ENCODE data around the gene LRMDA. TPM values are rescaled to one million over a fixed set of nuclear protein-coding genes. Genes with fewer than 3 reads are reported as not detected.

The LRMDA gene
- total RNA-seq, 6 donors from 2014 or later, result 12.8 to 185 (median 18.1) TPM

GRCh38 chr10:75568450-75569130, 137.2 kb downstream of the LRMDA start:
- TF ChIP-seq POLR2A (IDR thresholded peaks at IDR 0.05) (no peak), POLR2AphosphoS5 (IDR thresholded peaks at IDR 0.05) (no peak), CTCF (IDR thresholded peaks at IDR 0.05) (no peak), EP300 (IDR thresholded peaks at IDR 0.05) (no peak)
- DNase-seq (no peak), ATAC-seq (ENCODE audit: low FRiP score in 2 of 2) (no peak)
- no peak overlapping the region for H3K27ac ChIP-seq
- peaks cover 0 to 7% (median 3%) of the 10 kb centered on the region in 4 donors for H3K4me1 ChIP-seq
- no peak overlapping the region for H3K4me3 ChIP-seq
- peaks cover 12 to 26% (median 20%) of the 10 kb centered on the region in 4 donors for H3K9me3 ChIP-seq
- H3K36me3 ChIP-seq, result no peaks in the 10 kb centered on the region
- WGBS, 2 donors, result 67 to 81% methylated on average over 1 of the region's 1 CpG
- H3K27me3 ChIP-seq, result no peaks in the 10 kb centered on the region

- 33 to 52% methylated on average over 1 of the region's 1 CpG for WGBS, 2 donors
- no peak for DNase-seq
- H3K4me1 ChIP-seq, result peaks cover 0 to 7% (median 3%) of the 10 kb centered on the region in 4 donors
- TF ChIP-seq POLR2AphosphoS5 (IDR thresholded peaks at IDR 0.05) (no peak), POLR2A (IDR thresholded peaks at IDR 0.05) (no peak), CTCF (IDR thresholded peaks at IDR 0.05) (no peak), EP300 (IDR thresholded peaks at IDR 0.05) (no peak)
- peaks cover 13 to 26% (median 20%) of the 10 kb centered on the region in 4 donors for H3K9me3 ChIP-seq
- ATAC-seq (ENCODE audit: low FRiP score in 2 of 2), result no peak
- no peaks in the 10 kb centered on the region for H3K27me3 ChIP-seq
- H3K27ac ChIP-seq, result no peak overlapping the region
- no peak overlapping the region for H3K4me3 ChIP-seq
- no peaks in the 10 kb centered on the region for H3K36me3 ChIP-seq
These were observed 138.1 kb downstream of the LRMDA start for GRCh38 chr10:75569506-75569905.

- DNase-seq, result no peak
- no peak overlapping the region for H3K4me3 ChIP-seq
- H3K9me3 ChIP-seq, result peaks cover 13 to 26% (median 21%) of the 10 kb centered on the region in 4 donors
- WGBS, 2 donors, result 85 to 94% methylated on average over 2 of the region's 2 CpGs
- no peaks in the 10 kb centered on the region for H3K36me3 ChIP-seq
- H3K27me3 ChIP-seq, result no peaks in the 10 kb centered on the region
- H3K27ac ChIP-seq, result no peak overlapping the region
- no peak for ATAC-seq (ENCODE audit: low FRiP score in 2 of 2)
- peaks cover 0 to 7% (median 3%) of the 10 kb centered on the region in 4 donors for H3K4me1 ChIP-seq
- TF ChIP-seq POLR2A (IDR thresholded peaks at IDR 0.05) (no peak), POLR2AphosphoS5 (IDR thresholded peaks at IDR 0.05) (no peak), EP300 (IDR thresholded peaks at IDR 0.05) (no peak), CTCF (IDR thresholded peaks at IDR 0.05) (no peak)
These were observed 141.1 kb downstream of the LRMDA start for GRCh38 chr10:75572478-75572877.

GRCh38 chr10:75575940-75576339, 144.5 kb downstream of the LRMDA start:
- TF ChIP-seq EP300 (IDR thresholded peaks at IDR 0.05) (no peak), POLR2A (IDR thresholded peaks at IDR 0.05) (no peak), CTCF (IDR thresholded peaks at IDR 0.05) (no peak), POLR2AphosphoS5 (IDR thresholded peaks at IDR 0.05) (no peak)
- H3K27me3 ChIP-seq, result no peaks in the 10 kb centered on the region
- H3K27ac ChIP-seq, result no peak overlapping the region
- WGBS, 2 donors, result 56 to 94% methylated on average over 3 to 4 of the region's 4 CpGs
- no peak overlapping the region for H3K4me3 ChIP-seq
- no peak for ATAC-seq (ENCODE audit: low FRiP score in 2 of 2)
- peak in 1 of 2 donors; percentile 39 for DNase-seq
- H3K9me3 ChIP-seq, result peaks cover 13 to 32% (median 23%) of the 10 kb centered on the region in 4 donors
- H3K36me3 ChIP-seq, result no peaks in the 10 kb centered on the region
- peaks cover 0 to 7% (median 0%) of the 10 kb centered on the region in 4 donors for H3K4me1 ChIP-seq

DNA sequence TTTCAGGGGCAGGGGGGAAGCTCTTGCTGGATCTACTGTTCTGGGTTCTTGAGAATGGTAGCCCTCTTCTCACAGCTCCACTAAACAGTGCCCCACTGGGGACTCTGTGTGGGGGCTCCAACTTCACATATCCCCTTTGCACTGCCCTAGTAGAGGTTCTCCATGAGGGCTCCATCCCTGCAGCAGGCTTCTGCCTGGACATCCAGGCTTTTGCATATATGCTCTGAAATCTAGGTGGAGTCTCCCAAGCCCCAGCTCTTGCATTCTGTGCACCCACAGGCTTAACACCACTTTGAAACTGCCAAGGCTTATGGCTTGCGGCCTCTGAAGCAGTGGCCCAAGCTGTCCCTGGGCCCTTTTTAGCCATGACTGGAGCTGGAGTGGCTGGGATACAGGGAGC, 150.7 kb downstream of the LRMDA start:
- no peak for DNase-seq
- WGBS, 2 donors, result 100% methylated on average over 1 of the region's 1 CpG; no CpG with 5 or more reads in 1 of the 2 donors
- ATAC-seq (ENCODE audit: low FRiP score in 2 of 2), result no peak
- Histone ChIP-seq H3K27me3 (no peaks in the 10 kb centered on the region), H3K36me3 (no peaks in the 10 kb centered on the region), H3K27ac (no peak overlapping the region), H3K9me3 (peaks cover 5 to 34% (median 15%) of the 10 kb centered on the region in 4 donors), H3K4me1 (no peaks in the 10 kb centered on the region), H3K4me3 (no peak overlapping the region)
- no peak for TF ChIP-seq EP300 (IDR thresholded peaks at IDR 0.05)
- TF ChIP-seq POLR2AphosphoS5 (IDR thresholded peaks at IDR 0.05), result no peak
- TF ChIP-seq CTCF (IDR thresholded peaks at IDR 0.05), result no peak
- TF ChIP-seq POLR2A (IDR thresholded peaks at IDR 0.05), result no peak
